Kasumi-1 (cell line): ENCODE data around the gene SARDH.

ENCODE experiments used
- DNase-seq, 2 experiments: peaks; one replicate each; lab custom pipeline; 2025; lab: John Stamatoyannopoulos, UW

SARDH gene

DNA sequence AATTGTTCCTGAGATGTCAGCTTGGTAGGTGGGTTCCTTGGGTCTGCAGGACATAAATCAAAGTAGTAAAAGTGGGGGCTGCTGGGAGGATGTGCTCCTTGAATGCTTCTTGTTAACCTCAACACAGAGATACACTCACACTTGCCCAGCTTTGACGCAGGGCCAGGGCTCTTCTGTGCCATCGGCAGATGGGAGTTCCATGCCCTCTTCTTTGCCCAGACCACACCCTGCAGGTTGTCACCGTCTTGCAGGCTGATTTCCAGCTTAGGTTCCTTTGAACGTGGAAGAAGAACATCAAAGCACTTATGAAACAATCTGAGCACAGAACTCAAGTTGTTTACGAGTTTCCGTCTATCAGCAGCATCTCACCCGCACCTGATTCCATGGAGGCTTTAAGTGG, 91.0 kb downstream of the SARDH start:
- no peak for DNase-seq

DNA sequence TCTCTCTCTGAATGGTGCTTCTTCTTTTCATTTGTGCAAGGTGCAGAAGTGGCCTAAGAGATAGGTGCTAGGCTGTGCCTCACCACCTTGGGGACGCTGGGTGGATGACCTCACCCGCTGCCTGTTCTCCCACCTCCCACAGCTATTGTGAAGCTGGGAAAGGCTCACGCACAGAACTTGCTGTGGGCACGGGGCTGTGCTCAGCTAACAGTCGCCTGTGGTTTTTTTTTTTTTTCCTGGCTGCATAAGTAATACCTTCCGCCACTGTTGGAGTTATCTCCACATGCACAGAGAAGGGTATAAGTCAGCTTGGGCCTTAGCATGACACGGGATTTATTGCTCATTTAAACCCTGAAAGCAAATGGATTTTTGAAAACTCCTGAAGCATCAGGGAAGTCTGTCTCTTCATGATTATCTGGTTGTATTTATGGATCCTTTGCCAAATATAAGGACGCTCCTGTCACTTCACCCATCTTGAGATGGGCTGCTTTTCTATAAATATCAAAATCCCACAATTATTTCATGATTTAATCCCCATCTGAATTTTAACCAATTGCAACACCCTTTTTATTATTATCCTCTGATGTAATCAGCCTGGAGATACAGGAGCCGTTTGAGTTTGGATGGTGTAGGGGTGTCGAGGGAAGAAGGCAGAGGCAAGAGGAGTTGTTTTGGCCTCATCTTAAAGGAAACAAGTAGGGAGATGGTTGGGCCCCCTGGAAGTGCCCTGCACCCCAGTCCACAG, 93.0 kb downstream of the SARDH start:
- no peak for DNase-seq

DNA sequence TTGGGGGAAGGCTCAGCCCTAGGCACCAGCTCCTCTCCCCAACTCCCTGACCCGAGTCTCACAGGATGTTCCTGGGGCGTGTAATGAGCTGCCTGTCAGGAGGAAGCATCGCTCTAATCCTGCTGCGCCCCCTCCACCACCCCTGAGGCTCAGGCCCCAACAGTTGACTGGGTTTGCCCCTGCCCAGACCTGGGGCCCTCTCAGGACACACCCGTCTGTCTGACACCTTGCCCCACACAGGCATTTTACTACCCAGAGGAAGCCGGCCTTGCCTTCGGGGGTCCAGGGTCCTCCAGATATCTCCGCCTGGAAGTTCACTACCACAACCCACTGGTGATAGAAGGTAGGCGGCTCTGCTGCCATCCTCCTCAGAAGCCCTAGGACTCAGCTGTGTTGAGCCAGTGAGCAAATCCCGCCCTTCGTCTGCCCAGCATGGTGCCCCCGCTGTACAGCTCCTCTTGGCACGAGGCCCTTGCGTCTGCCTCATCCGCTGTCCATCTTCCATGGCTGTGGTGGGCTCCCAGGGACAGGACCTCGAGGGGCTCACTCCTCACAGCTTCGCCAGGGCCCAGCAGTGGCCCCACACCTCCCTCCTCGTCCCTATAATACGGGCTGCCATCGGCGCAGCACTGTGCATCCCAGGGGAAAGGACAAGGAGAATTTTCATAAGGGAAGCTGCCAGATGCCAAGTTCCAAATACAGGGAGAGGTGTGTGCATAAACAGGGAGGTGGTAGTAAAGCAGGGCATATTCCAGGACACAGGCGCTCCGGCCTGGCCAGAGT, 94.0 kb downstream of the SARDH start:
- no peak for DNase-seq

DNA sequence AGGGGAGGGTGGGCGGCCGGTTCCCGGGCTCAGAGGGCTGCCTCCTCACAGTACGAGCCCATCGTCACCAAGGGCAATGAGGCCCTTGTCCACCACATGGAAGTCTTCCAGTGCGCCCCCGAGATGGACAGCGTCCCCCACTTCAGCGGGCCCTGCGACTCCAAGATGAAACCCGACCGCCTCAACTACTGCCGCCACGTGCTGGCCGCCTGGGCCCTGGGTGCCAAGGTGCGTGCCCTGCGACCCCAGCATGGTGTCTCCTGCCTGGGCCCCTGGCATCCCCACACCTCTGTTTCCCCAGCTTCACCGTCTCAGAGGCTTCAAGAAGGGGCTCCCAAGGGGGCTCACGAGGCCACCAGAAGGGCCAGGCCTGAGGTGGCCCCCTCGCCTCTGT, 94.8 kb downstream of the SARDH start:
- no peak for DNase-seq

DNA sequence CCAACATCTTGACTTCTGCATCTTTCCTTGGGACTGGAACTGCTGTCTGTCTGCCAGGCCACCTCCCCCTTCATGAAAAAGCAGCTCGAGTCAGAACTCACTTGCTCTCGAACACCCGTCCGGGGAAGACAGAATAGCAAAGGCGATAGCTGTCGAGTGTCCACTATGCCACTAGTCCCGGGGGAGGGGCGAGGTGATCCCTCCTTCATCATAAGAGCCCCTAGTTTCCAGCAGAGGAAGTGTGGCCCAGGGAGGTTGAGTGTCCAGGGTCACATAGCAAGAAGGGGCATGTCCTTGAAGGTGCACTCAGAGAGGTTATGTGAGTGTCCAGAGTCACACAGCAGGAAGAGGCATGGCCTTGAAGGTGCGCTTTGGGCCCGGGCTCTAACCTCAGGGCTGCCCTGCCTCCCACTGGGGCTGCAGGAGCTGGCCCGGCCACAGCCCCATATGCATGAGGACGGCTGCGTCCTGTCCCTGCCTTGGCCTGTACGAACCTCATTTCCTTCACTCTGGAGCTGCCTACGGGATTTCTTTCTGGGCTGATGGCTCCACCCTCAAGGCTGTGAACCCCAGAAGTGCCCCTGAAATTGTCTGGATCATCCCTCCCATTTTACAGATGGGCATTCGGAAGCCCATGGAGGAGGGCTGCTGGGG, 95.3 kb downstream of the SARDH start:
- no peak for DNase-seq

DNA sequence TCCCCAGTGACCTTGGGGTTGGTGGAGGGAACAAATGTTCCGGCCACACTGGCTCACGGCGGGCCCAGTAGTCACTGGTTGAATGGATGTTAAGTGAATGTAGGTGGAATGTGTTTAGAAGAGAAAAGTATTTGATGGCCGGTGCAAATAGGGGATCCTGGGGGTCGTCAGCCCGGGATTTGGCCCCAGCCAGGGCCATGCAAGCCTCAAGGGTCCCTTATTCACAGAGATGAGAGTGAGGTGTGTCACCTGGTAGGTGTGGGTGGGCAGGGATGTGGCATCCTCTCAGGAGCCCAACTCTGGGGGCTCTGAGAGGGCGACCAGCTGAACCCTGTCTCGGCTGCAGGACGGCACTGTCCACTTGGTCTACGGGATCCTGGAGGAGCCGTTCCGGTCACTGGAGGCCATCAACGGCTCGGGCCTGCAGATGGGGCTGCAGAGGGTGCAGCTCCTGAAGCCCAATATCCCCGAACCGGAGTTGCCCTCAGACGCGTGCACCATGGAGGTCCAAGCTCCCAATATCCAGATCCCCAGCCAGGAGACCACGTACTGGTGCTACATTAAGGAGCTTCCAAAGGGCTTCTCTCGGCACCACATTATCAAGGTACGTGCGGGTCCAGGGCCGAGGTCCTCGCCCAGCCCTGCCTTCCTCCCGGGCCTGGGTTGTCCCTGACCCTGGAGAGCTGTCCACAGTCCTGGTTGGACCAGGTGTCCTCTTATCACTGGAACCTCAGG, 96.1 kb downstream of the SARDH start:
- no peak for DNase-seq

DNA sequence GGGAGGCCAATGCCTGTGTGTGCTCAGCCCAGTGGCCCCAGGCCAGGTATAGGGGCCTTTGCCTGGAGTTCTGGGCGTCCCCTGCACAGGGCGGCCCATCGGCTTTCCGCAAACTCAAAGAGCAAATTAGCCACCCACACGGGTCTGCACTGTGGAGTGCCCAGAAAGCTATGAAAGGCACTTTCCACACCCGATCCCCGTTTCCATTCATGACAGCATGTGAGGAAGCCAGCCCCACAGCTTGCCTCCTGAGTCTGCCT, 96.8 kb downstream of the SARDH start:
- no peak for DNase-seq

DNA sequence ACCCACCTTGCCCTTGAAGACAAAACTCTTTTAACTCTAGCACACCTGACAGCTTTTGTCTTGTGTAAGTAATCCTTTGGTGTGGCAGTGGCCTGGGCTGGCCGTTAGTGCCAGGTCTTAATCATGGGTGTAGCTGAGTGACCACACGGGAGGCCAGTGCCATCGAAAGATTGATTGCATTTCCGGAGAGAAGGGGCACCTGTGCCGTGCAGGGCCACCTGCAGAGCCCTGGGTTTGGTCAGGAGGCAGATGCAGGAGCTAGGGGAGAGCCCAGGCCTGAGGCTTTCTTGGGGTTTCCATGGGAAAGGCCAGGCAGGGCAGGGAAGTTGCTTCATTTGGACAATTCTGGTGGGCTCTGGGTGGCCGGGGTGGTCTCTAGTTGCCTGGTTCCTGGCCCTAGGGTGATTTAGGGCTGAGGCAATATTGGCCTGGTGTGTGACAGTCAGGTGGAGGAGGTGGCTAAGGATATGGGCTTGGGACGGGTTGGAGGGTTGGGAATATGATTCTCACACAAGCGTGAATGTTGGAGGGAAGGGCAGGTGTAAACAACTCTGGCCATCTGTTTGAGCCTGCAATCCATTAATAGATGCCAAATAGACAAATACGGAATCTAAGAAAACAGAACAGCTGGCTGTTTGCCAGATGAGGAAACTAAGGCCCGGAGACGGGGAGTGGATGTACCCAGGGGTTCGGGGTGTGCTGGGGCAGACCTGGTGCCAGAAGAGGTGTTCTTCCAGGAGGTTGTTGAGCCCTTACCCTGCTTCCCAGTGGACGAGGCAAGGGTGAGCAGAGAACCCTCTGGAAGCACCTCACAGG, 97.4 kb downstream of the SARDH start:
- DNase-seq = no peak

DNA sequence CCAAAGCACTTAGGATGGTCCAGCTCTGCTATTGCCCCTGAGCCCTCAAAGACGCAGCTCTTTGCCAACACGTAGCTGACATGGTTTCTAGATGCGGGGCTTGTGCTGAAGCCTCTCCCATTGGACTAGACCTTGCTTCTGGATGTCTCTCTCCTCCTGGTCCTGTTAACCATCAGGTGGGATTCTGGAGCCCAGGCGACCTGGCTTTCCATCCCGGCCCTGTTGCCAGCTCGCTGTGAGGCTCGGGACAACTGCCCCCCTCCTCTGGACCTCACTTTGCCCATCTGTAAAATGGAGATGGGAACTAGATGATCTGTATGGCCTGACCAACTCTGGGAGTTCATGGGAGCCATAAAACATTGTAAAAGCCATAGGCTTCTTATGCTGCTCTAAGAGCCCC, 98.0 kb downstream of the SARDH start:
- no peak for DNase-seq

DNA sequence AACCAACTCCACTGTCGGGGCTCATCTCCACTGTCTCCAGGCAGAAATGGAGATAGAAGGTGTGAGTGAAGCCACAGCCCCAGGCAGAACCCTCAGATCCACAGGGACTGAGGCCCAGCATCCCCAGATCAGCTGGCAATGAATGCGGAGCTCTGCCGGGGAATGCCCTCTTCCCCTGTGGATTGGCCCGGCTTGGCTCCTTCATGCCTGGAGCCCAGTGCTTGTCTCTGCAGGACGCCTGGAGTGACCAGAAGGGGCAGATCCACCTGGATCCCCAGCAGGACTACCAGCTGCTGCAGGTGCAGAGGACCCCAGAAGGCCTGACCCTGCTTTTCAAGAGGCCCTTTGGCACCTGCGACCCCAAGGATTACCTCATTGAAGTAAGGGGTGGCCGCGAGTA, 98.5 kb downstream of the SARDH start:
- no peak for DNase-seq

DNA sequence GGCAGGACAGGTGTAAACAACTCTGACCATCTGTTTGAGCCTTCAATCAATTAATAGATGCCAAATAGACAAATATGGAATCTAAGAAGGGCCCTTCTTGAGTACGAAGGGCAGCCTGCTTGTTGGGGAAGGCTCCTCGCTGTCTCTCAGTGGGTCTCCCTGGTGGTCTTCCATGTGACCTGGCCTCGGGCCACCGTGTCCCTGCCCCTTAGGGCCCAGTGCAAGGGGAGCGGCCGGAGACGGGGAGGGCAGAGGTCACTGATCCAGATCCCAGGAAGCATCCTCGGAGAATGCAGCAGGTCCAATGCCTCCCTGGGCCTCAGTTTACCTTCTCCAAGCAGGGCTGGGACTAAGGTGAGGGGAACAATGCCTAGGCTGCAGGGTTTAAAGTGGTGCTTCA, 99.4 kb downstream of the SARDH start:
- no peak for DNase-seq

DNA sequence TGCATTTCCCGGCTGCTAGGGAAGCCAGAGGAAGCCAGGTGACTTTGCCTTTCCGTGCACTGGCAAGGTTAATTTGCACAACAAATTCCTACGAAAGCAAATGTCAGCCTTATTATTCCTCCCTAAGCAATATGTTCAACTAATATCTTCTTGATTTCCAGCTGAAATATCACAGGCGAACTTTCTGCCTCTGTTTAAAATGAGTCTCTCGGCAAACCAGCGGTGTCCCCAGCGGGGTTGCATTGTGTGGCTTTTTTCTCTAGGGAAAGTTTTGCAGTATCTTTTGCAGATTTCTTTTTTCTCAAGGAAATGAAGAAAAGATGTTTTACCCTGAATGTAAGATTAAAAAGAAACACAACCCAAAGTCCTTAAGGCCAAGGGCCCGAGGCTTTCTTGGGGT, 100.1 kb downstream of the SARDH start:
- no peak for DNase-seq

DNA sequence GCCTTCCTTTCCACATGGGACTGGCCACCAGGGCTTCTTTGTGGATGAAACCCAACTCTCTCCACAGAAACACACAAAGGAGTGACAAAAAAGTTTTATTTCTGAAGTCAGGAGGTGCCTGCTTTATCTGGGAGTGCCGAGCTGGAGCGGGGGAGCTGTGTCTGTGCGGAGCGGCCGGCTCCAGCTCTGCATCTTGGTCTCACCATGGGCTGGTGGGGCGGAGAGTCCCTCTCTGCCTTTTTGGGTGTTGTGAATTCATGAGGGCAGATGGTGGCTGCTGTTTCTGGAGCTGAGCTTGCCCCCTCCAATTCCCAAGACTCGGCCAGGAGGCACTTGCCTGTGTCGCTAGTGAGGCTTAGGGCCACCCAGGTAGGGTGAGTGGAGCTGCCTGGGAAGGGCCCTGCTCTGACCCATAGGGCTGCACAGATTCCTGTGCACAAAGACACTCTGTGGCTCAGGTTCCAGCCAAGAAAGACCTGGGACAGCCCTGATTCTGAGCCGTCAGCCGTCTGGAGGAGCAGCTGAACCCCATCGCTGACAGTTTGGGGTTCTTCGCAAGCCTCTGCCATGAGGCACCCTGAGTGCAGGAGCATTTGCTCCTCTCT, 100.6 kb downstream of the SARDH start:
- no peak for DNase-seq

DNA sequence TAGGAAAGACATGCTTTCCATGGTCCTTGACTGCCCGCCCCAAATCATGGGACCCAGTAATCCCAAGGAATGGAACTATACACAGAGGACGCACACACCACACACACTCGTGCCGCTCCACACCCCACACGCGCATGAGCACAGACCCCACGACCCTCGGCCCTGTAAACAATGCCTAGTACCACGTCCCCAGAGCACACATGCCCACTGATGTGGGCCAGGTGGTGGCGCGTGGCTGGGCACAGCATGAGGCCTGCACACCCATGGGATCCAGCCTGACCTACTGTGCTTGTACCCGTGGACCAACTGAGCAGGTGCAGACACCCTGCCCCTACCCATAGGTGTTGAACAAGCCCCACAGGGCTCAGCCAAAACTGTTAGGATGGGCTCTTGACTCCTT, 101.2 kb downstream of the SARDH start:
- no peak for DNase-seq

DNA sequence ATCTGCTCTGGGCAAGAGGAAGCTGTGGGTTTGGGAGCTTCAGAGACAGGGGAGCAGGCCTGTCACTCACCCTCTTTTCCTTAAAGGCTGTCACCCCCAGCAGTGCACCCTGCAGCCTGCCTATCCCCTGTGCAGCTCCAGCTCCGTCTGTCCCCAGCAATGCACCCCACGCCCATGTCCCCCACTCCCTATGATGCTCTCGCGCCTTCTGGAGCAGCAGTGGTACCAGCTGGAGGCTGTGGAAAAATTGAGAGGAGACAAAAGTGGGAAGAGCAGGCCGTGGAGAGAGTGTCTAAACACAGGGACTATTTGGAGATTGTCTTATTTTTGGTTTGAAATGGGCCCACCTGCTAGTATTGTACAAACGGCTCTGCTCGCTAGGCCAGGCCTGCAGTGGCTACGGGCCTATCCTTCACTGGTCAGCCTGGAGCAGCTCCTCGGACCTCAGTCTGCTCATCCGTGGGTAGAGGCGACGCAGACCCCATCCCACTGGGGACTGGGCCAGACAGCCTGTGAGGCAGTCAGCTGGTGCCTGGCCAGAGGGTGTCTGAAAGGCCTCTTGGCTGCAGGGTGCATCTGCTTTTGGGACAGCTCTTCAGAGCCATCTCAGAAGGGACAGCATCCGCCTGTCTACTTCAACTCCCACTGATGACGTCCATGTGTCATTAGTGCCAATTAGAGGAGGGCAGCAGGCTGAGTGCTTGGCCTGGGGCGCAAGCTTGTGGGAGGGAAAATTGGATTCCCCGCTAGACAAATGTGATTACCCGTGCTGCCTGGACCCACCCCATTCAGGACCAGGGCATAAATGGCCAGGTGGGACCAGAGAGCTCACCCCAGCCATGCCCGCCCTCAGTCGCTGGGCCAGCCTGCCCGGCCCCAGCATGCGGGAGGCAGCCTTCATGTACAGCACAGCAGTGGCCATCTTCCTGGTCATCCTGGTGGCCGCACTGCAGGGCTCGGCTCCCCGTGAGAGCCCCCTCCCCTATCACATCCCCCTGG, 102.3 kb downstream of the SARDH start, which contains the start of gene DBH:
Gene DBH, plus strand, starts transcription at position 831 of the 999 bp plus-strand sequence. Its CDS starts 9 bp downstream, at position 840.
- DNase-seq = no peak

DNA sequence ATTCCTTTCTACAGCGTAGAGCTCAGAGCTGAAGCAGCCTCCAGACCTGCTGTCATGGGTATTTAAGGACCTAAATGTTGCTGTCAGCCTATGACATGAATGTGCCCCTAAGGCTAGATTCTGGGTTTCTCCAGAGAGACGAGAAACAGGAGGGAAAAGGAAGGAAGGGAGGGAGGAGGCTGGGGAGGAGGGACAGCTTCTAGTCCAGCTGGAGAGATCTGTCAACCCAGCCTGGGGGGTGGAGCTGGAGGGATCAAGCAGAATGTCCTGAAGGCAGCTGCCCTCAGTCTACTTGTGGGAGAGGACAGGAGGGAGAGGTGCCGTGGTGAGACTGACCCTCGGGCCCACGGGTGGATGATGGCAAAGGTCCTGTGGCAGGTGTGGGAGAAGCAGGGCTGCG, 103.1 kb downstream of the SARDH start:
- no peak for DNase-seq

DNA sequence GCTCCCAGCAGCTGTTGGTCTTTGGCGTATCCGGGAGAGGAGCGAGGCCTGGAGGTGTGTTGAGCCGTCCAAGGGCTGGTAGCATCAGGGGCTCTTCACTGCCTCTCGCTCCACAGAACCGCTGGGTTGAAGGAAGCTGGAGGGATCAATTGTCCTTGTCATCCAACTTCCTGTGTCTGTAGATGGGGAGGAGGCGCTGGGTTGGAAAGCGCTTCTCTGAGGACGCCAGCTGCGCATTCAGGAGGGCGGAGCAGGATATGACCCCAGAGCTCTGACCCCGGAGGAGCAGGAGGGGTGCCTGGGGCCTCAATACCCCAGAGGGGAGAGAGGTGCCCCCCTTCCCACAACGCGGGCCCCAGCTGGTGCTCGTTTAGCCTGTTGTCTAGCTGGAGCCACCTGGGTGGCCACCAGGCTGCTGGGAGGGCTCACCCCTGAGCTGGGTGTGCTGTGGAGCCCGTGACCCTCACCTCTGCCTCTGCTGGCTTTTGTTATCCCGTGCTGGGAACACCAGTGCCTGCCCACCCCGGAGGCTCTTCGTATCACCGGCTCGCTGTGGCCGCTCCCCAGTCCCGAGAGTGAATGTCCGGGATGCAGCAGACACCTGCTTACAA, 104.0 kb downstream of the SARDH start:
- no peak for DNase-seq

DNA sequence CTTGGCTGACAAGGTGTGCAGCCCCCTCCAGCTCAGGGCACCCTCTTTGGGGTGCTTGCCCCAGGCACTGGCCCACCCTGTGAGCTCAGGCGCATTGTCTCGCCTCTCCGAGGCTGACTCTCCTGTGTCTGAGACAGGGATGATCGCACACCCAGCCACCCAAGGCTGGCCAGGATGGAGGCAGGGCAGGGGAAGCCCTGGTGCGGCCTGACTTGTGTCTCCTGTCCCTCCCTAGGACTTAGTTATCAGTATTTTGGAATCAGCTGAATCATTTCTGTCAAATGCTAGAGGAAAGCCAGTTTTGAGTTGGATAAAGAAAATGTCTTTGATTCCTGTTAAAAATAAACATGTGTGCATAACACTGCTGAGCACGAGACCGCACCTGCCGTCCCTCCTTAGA, 104.5 kb downstream of the SARDH start:
- DNase-seq = no peak

DNA sequence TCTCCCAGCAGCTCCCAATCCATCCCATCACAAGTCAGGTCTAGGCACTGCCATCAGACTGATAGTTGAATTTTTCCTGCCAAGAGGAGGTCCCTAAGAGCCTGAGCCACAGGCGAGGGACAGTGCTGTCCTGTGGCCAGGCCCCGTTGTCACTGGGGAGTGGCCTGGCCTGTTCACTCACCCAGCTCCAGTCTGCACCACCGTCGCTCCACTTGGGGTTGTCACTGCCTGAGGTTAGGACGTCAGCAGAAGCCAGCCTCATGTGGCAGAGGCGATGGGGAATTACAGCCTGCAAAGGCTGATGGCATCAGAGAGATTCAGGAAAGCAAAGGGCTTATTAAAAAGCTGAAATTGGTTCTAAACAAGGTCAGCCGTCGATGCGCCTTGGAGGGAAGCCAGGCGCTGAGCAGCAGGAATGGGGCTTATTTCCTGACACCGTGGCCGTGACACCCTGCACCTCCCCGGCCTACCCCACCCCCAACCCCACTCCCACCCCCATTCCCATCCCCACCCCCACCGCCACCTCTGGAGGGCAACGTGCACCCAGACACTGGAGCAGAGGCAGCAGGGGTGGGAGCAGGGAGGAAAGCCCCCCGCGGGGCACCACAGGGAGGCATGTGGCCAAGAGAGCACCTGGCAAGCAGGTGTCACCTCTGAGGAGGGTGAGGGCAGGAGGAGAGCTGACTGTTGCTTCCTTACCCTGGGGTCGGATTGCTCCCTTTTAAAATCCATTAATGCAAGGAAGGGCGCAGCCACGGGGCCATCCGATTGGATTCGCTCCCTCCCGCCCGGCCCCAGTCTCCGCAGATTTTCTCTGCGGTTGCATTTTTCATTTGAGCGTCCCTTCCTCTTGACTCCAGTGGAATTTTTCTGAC, 105.1 kb downstream of the SARDH start:
- DNase-seq = no peak
